GM19193 (cell line): ENCODE measurements around the gene CD52.

Source experiments
- POLR2A ChIP-seq: IDR thresholded peaks from 4 replicates; pipeline ENCODE4 v1.6.1; 2011; ENCODE audit not compliant: insufficient read depth, insufficient read length; ENCODE audit errors: extremely low read depth

Gene CD52

GRCh38 chr1:26291433-26291832 lies 26.3 kb upstream of the CD52 start:
- TF ChIP-seq POLR2A: no peak

- no peak for TF ChIP-seq POLR2A
Observed at GRCh38 chr1:26291939-26292338, 25.8 kb upstream of the CD52 start.

DNA sequence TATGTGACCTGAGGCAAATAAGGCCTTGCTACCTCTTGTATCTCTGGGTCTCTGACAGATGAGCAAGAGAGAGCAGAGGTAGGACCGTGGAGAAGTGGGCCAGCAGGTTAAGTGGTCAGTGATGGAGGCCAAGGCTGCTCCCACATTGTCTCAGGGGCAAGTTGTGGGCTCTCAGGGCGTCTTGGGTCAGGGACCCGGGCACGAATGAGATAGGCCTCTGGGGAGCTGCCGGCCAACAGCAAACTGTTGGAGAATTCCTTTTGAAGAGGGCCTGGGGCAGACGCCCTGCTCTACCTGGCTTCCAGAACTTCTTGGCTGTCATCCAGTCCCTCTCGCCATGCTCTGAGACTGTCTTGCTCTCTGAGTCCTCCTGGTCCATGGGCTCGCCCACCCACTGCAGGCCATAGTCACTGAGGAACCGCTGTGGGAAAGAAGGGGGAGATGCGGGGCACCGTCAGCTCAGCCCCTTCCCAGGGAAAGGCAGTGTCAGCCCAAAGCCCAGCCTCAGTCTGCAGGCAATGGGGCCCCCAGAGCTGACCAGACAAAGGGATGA lies 23.8 kb upstream of the CD52 start:
- TF ChIP-seq POLR2A: no peak

DNA sequence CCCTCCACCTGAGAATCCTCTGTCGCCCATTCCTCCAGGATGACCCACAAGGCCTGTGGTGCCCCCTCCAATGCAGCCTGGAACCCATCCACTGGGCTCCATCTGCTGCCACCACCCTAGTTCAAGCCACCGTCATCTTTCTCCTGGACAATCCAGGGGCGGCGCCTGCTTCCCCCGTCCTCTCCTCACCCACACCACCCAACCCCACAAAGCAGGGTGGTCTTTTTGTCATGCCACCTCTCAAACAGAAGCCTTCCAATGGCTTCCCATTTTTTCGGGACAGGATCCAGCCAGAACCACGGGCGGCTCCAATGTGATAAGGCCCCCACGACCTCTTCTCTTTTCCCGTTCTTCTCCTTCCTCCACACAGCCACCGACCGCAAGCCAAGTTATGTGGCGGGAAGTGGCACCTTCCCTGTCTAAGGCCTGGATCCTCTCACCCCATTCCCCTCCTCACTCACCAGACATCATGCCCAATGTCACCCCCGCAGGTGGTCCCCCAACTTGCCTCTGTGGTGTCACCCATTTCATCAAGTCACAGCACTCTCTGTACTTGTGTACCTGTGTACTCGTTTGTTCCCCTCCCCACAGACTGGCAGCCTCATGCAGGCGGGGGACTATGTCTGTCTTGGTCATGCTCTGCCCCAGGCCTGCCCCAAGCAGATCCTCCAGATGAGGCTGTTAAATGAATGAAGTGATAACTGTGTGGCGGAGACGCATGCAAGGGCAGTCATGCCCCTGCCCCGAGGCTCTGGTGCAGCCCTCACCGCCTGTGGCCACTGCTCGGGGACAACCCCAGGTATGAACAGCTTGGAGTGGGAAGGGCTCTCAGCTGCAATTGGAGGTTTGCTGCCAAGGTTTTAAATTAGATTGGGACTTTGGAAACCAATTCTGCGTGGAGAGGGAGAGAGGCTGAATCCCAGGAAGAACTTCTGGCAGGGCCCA lies 22.3 kb upstream of the CD52 start:
- TF ChIP-seq POLR2A: no peak

DNA sequence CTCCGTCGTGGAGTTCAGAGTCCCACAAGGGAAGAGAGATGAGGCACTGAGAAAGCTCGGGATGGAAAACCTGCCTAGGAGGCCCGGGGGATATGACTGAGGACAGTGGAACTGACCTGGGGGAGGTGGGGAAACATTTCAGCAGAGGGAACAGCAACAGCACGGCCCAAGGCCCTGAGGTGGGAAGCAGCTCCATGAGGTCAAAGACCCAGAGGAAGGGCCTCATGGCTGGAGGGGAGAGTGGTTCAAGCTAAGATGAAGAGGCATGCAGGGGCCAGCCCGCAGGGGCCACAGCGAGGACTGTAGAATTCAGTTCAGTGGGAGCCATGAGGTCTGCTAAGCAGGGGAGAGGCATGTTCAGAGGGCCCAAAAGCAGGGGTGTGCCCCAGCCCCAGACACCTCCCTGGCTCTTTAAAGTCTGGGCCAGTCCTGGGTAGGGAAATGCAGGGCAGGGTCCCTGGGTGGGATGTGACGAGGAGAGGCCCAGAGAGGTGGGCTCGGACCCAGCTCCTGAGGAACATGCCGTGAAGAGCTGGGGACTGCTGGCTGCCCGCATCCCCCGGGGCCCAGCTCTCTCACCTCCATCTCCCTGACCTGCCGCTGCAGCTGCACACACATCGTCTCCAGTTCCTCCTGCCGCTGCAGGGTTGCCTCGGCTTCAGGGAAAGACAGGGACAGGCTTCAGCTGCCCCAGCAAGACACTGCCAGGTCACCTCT lies 21.3 kb upstream of the CD52 start:
- no peak for TF ChIP-seq POLR2A

GRCh38 chr1:26297057-26297790 lies 20.5 kb upstream of the CD52 start:
- TF ChIP-seq POLR2A: no peak

DNA sequence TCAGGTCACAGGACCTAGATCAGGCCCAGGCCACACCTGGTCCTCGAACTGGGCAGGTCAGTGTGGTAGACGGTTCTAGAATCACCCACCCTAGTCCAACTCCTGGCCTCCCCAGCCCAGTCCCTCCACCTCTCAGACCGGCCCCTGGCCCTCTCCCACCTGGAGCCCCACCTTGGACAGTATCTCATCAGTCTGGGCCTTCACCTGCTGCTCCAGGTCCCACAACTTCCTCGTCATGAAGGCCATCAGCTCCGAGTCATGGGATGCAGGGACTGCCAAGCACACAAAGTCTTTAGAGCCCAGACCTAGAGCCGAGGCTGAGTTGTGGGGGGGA lies 20.0 kb upstream of the CD52 start:
- no peak for TF ChIP-seq POLR2A

GRCh38 chr1:26300578-26301275 lies 17.0 kb upstream of the CD52 start:
- TF ChIP-seq POLR2A: no peak

GRCh38 chr1:26302733-26303405 lies 14.9 kb upstream of the CD52 start:
- no peak for TF ChIP-seq POLR2A

DNA sequence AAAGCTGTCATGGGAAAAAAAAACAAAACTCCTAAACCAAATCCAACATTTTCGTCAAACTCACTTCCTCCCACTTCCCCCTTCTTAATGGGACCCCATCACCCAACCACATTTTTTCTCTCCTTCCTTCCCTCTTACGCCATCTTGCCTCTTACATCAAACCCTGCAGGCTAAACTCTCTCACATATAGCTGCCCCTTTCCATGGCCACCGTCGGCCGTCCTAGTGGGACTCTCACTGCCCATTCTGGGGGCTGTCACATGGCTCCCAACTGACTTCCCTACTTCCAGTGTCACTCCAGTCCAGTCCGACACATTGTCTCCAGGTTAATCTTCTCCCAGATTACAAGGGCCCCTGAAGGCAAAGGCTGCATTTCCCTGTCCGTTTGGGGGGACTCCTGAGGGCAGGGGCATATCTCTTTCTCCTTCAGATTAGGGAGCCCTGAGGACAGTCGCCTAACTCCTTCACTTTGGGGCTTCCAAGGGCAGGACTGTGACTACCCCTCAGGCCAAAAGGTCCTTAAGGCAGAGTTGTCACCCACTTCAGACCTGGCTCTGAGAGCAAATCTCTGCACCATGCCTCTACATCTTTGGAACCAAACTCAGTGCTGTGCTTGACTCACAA lies 12.0 kb upstream of the CD52 start:
- no peak for TF ChIP-seq POLR2A

DNA sequence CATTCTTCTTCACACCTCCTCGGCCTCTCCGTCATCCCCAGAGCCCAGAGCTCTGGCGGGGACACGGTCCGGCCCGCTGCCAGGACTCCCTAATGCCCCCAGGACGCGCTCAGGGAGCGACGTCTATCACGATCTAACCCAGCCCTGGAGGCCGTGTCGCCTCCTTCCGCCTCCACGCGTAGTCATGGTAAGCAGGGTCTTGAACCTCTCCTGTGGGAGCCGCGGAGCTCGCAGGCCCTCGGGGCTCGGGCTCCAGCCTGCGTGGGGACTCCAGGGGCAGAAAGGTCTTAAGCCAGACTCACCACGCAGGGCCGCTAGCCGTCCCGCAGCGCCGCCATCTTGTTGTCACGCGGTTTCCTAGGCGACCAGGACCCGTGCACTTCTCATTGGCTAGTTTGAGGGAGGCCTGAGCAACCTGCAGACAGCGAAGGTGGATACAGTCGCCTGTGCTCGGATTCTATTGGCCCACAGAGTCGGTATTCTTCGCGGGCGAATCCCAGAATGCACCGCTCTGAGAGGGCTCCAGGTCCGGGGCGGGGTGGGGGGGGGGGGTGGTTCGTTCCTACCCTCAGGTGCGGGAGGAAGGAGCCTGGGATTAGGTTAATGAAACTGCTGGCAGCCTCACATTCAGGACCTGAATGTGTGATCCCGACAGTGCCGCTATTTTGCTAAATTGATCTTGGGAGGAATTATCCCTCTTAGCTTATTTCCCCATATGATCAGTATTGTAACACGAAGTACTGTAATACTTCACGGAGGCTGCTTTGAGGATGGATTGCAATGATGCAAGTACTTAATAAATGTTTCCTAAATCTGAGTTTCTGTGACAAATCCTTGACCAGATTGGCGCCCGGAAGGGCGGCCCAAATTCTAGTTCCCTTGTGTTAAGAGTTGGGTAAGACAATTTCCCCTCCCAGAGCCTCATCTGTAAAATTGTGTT lies 11.2 kb upstream of the CD52 start, which contains the start of gene UBXN11:
UBXN11 (minus strand) TSS at position 347 of the 940 bp plus-strand sequence. CDS start 3,753 bp downstream, outside the sequence.
- TF ChIP-seq POLR2A: peak; percentile 36

- no peak for TF ChIP-seq POLR2A
Observed at GRCh38 chr1:26307363-26307781, 10.4 kb upstream of the CD52 start.
